ENCODE data around the gene ENDOU. TPM values are rescaled to one million over a fixed set of nuclear protein-coding genes. Genes with fewer than 3 reads are reported as not detected.
A peak's percentile ranks its signal among the peaks of the same experiment; 100 is the strongest.

The ENDOU gene
- total RNA-seq, 1 donor from 2014 or later = not detected

DNA sequence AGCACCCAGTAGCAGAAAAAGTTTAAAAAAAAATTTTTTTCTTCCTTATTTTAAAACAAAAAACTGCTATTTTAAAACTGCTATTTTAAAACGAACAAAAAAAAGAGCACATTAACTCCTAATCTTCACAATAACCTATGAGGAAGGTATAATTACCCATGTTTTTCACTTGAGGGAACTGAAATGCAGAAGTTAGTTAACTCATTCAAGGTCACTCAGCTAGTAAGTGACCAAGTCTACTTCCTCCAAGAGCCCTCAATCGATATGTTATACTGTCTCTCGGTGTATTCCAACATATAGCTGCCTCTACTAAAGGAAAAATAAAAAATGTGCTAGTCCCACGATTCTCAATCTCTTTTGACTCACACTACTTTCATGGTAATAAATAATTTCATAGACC is 27.2 kb downstream of the ENDOU start:
- DNase-seq (ENCODE audit: low read depth, low spot score) = no peak
- TF ChIP-seq, protein P1, sequence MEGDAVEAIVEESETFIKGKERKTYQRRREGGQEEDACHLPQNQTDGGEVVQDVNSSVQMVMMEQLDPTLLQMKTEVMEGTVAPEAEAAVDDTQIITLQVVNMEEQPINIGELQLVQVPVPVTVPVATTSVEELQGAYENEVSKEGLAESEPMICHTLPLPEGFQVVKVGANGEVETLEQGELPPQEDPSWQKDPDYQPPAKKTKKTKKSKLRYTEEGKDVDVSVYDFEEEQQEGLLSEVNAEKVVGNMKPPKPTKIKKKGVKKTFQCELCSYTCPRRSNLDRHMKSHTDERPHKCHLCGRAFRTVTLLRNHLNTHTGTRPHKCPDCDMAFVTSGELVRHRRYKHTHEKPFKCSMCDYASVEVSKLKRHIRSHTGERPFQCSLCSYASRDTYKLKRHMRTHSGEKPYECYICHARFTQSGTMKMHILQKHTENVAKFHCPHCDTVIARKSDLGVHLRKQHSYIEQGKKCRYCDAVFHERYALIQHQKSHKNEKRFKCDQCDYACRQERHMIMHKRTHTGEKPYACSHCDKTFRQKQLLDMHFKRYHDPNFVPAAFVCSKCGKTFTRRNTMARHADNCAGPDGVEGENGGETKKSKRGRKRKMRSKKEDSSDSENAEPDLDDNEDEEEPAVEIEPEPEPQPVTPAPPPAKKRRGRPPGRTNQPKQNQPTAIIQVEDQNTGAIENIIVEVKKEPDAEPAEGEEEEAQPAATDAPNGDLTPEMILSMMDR (conservative IDR thresholded peaks at IDR 0.05) = no peak
- peaks cover 4% of the 10 kb centered on the region for H3K4me1 Mint-ChIP-seq
- peaks cover 20% of the 10 kb centered on the region for H3K36me3 Mint-ChIP-seq (ENCODE audit: low read depth)
- no peaks in the 10 kb centered on the region for H3K27me3 Mint-ChIP-seq (ENCODE audit: low read depth)
- H3K4me3 Mint-ChIP-seq = no peak overlapping the region
- no peak overlapping the region for H3K27ac Mint-ChIP-seq (ENCODE audit: unreplicated experiment)
- no peaks in the 10 kb centered on the region for H3K9me3 Mint-ChIP-seq

DNA sequence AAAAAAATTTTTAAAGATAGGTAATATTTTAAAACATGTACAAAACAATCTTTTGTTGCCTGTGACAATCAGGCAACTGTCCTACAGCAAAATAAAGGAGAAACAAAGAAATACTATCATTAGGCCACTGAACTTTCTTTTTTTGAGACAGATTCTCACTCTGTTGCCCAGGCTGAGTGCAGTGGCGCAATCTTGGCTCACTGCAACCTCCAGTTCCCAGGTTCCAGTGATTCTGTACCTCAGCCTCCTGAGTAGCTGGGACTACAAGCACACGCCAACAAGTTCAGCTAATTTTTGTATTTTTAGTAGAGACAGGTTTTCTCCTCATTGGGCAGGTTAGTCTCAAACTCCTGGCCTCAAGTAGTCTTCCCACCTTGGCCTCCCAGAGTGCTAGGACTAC is 36.1 kb downstream of the ENDOU start:
- TF ChIP-seq, protein P1 (conservative IDR thresholded peaks at IDR 0.05) = no peak
- no peaks in the 10 kb centered on the region for H3K4me1 Mint-ChIP-seq
- no peak overlapping the region for H3K27ac Mint-ChIP-seq (ENCODE audit: unreplicated experiment)
- H3K4me3 Mint-ChIP-seq = no peak overlapping the region
- H3K36me3 Mint-ChIP-seq (ENCODE audit: low read depth) = peaks cover 28% of the 10 kb centered on the region
- no peaks in the 10 kb centered on the region for H3K9me3 Mint-ChIP-seq
- no peak for DNase-seq (ENCODE audit: low read depth, low spot score)
- H3K27me3 Mint-ChIP-seq (ENCODE audit: low read depth) = no peaks in the 10 kb centered on the region

DNA sequence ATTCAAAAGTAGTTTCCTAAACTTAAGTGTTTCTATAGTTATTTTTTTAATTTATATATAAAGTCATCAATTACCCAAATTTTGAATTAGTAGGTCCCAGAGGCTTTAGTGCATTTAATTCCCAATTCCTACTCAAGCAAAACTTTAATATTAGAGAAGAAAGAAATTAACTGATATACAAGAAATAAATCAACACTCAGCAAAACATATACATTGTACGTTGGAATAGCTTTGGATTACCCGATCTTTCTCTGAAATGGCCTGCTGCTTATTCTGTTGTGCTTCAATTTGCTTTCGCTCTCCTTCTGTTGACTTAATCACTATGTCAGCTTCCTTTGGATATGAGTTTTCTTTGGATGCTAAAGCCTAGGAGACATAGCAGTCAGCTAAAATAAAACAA is 37.7 kb downstream of the ENDOU start:
- no peak for DNase-seq (ENCODE audit: low read depth, low spot score)

DNA sequence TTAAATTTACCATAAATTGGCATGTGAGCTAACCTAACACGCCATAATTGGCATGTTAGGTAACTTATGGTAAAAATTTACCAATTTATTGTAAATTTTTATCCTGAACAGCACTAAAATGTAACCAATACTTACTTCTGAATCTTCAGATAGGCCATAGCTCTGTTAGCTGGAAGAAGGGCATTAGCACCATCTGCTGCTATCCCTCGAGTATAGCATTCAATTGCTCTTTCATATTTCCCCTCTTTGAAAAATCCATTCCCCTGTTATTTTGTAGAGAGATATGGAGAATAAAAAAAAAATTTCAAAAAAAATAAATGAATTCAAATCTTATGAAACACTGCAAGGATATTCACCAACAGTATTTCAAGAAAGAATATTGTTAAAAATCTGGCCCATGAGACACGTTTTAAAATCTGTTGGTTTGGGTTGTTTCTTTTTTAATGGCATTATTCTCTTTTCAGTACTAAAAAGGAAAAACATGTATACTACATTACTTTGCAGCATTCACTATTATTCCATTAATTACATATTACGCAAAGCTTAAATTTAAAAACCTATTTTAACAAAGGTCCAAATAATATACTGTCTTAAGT is 38.5 kb downstream of the ENDOU start:
- H3K4me1 Mint-ChIP-seq = no peaks in the 10 kb centered on the region
- peak; percentile 16 for DNase-seq (ENCODE audit: low read depth, low spot score)
- H3K27ac Mint-ChIP-seq (ENCODE audit: unreplicated experiment) = no peak overlapping the region
- H3K36me3 Mint-ChIP-seq (ENCODE audit: low read depth) = peaks cover 9% of the 10 kb centered on the region
- H3K27me3 Mint-ChIP-seq (ENCODE audit: low read depth) = no peaks in the 10 kb centered on the region
- TF ChIP-seq, protein P1 (conservative IDR thresholded peaks at IDR 0.05) = peak; percentile 77
- H3K9me3 Mint-ChIP-seq = no peaks in the 10 kb centered on the region
- H3K4me3 Mint-ChIP-seq = no peak overlapping the region

More for the DNA sequence above, 37.7 kb downstream of the ENDOU start:
- Mint-ChIP-seq H3K9me3 (no peaks in the 10 kb centered on the region), H3K27me3 (ENCODE audit: low read depth) (no peaks in the 10 kb centered on the region), H3K4me3 (no peak overlapping the region), H3K4me1 (no peaks in the 10 kb centered on the region), H3K36me3 (ENCODE audit: low read depth) (peaks cover 18% of the 10 kb centered on the region), H3K27ac (ENCODE audit: unreplicated experiment) (no peak overlapping the region)
- TF ChIP-seq, protein P1 (conservative IDR thresholded peaks at IDR 0.05) = no peak

DNA sequence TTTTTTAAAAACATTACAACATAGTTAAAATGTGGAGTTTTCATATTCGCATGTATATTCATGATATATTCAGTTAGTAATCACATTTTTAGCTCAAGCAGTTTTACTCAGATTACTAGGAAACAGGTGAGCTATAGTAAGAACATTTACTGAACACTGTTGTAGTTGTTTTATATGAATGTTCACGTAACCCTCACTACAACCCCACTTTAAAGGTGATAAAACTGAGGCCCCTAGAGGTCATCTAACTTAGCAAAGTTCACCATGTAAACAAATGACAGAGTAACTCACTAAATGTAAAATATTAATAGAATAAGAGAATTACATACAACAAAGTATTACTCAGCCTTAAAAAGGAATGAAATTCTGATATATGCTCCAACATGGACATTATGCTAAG is 45.5 kb downstream of the ENDOU start:
- Mint-ChIP-seq H3K36me3 (ENCODE audit: low read depth) (peaks cover 51% of the 10 kb centered on the region), H3K27me3 (ENCODE audit: low read depth) (no peaks in the 10 kb centered on the region), H3K9me3 (peaks cover 4% of the 10 kb centered on the region), H3K4me1 (no peaks in the 10 kb centered on the region), H3K27ac (ENCODE audit: unreplicated experiment) (no peak overlapping the region), H3K4me3 (no peak overlapping the region)
- DNase-seq (ENCODE audit: low read depth, low spot score) = no peak
- TF ChIP-seq, protein P1 (conservative IDR thresholded peaks at IDR 0.05) = no peak
